ENCODE results near the gene FREM2.
A peak's percentile ranks its signal among the peaks of the same experiment; 100 is the strongest.

The FREM2 gene

GRCh38 chr13:38687246-38688229 lies 661 bp downstream of the FREM2 start:
- no peak for DNase-seq

GRCh38 chr13:38688674-38689073 lies 1.8 kb downstream of the FREM2 start:
- DNase-seq, result no peak

DNA sequence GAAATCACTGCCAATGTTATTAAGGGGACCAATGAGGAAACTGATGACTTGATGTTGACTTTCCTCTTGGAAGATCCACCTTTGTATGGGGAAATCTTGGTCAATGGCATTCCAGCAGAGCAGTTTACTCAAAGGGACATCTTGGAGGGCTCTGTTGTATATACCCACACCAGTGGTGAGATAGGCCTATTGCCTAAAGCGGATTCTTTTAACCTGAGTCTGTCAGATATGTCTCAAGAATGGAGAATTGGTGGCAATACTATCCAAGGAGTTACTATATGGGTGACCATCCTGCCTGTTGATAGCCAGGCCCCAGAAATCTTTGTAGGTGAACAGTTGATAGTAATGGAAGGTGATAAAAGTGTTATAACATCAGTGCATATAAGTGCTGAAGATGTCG lies 3.4 kb downstream of the FREM2 start:
- no peak for DNase-seq

- no peak for DNase-seq
Observed at GRCh38 chr13:38693168-38693567, 6.3 kb downstream of the FREM2 start.

- no peak for DNase-seq
Observed at GRCh38 chr13:38693641-38694040, 6.8 kb downstream of the FREM2 start.

DNA sequence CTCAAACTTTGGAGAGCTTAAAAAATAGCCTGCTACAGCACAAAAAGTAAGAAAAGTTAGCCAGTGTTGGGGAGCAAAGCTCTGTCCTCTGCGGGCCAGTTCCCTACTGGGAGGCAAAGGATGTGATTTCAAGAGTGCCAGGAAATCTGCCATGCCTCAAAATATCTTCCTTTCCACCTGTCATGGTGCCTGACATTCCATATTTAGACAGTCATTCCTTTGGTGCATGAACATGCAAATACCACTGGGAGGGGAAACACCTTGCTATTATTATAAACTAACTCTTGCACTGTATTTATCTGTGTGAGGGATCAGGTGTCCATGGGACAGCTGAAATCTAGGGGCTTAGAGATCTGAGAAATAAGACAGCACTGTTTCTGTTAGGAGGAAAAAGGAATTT lies 10.3 kb downstream of the FREM2 start:
- no peak for DNase-seq

DNA sequence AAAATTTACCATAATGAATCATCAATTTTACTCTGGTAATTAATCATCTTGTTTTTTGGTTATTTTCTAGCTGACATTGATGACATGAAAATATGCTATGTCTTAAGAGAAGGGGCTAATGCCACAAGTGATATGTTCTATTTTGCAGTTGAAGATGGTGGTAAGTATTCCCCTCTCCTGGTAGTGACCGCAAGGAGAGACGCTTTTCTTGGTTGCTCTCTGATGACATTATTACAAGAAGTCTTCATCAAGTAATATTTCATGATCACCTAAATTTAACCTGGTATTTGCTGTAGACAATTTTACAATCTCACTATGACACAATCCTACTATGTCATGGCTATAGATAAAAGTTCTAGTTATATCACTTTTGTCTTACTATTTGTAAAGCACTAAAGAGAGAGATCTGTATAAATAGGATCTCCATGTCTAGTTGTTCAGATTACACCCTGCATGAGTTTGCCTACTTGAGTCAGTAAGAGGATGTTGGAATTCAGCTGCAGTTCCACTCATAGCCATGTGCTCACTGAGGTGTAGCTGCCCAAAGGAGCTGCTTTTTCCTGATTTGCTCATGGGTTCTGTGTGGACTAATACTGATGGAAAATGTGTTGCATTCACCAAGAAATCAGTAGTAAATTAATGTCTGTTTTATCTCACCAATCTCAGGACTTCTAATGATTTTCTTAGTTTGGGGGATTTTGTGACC lies 10.9 kb downstream of the FREM2 start:
- peak in 1 of 2 experiments; percentile 0 for DNase-seq

DNA sequence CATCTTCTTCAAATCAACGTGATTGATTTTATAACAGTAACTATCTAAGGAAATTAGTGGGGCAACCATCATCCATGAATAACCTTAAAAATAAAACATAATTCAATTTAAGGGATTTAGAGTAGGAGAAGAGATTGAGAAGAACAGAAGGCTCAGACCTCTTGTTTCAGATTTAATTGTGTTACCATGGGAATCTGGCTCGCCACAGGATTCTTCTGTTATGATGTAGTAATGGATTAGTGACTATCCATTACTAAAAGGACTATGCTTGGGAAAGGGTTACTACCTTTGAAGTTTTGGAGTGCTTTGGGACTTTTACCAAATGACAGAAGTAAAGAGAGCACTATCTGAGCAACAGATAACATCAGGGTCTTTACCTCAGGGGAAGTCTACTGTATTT lies 13.2 kb downstream of the FREM2 start:
- no peak for DNase-seq

DNA sequence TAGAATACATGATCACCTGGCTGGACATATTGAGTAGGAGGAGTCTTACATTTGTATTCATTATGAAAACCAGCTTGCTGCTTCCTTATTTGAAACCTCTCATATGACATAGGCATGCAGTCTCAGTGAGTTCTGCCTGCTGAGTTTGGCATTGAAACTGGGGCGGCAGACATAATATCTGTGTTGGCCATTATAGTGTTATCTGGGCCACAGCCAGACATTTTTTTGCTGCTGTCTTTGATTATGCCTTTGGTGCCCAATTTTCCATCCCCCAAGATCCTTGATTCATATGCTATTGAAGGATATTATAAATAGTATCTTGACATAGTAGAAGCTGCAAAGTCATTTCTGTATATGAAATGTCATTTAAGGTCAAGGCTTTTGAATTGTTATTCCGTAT lies 15.8 kb downstream of the FREM2 start:
- no peak for DNase-seq

GRCh38 chr13:38703255-38703654 lies 16.4 kb downstream of the FREM2 start:
- no peak for DNase-seq

DNA sequence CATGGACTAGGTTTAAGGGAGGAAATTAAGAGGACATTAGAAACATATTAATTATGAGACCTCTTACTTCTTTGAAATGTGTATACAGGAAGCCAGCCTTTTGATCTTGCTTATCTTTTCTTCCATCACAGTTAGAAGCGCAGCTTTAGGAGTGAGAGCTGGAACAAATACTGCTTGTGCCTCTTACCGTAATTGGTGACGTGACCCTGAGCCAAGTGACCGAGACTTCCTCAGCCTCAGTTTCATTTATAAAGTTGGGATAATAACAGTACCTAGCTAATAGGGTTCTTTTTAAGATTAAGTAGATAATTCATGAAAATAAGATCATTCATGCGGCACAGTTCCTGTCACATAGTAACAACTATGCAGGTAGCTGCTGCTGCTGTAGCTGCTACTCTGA lies 18.5 kb downstream of the FREM2 start:
- DNase-seq, result no peak

GRCh38 chr13:38707460-38707859 lies 20.6 kb downstream of the FREM2 start:
- DNase-seq, result no peak

DNA sequence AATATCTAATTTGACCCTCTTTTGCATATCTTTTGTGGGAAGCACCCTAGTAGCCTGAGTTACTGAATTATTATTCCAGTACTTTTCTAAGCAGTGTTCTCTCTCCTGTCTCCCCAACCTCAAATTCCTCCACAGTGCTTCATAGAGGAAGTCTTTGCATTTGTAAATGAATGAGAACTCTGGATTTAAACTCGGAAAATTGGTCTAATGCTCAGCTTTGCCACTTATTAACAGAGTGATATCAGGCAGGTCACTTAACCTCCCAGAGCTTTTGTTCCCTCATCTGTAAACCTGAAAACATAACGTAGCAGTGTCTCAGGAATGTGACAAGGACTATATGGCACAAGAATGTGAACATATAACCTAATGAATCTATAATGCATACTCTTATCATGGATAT lies 26.2 kb downstream of the FREM2 start:
- no peak for DNase-seq

DNA sequence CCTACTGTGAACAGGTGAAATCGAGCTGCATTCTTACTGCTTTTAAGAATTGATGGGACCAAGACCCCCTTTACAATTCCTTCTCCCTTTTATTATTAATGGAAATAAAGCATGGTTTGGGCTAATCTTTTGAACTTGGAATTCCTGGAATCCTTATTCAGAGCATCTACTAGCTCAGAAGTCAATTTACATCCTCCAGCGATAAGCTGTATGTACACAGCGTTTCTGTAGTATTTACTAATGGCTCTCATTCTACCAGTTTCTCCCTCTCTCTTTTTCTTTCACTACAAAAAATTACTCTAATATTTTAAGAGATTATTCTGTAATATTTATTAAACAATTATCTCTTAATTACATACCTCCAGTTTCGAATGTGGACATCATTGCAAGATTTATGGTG lies 31.5 kb downstream of the FREM2 start:
- DNase-seq, result no peak

- DNase-seq, result no peak
Observed at GRCh38 chr13:38730332-38730731, 43.5 kb downstream of the FREM2 start.

DNA sequence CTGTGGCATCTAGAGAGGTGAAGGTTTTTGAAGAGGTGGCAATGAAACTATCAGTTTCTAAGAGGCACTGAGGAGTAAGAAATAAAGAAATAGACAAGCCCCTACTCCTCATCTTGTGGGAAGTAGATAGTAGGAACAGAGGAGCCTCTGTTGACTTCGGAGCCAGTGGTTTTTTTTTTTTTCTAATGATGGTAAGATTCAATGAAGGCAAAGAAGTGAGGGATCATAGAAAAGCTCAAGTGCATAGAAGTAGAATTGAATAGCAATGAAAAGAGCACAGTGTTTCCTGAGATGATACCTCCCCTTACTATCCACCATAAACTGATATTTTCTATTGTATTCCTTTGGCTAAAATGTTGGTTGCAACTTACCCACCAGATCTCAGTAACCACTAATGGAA lies 46.3 kb downstream of the FREM2 start:
- no peak for DNase-seq

- DNase-seq, result no peak
Observed at GRCh38 chr13:38735665-38736440, 49.0 kb downstream of the FREM2 start.

- DNase-seq, result no peak
Observed at GRCh38 chr13:38743466-38743865, 56.6 kb downstream of the FREM2 start.

- DNase-seq, result no peak
Observed at GRCh38 chr13:38752686-38753085, 65.8 kb downstream of the FREM2 start.

- no peak for DNase-seq
Observed at GRCh38 chr13:38753878-38754277, 67.0 kb downstream of the FREM2 start.

DNA sequence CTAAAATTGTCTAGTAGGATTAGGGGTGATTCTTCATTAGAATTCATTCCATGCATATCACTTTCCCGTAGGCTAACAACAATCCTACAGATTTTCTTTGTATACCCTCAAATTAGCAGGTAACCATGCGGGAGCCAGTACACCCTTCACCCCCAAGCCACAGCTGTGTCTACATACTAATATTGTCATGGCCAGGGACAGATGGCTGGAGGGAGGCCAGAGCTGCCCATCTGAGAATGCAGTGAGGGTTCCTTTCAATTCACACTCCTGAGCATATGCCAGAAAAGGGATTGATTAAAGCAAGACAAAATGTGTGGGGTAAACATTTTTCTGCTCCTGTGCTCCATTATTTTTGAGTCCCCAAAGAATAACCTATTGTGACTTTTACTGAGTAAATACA lies 68.9 kb downstream of the FREM2 start:
- DNase-seq, result no peak

DNA sequence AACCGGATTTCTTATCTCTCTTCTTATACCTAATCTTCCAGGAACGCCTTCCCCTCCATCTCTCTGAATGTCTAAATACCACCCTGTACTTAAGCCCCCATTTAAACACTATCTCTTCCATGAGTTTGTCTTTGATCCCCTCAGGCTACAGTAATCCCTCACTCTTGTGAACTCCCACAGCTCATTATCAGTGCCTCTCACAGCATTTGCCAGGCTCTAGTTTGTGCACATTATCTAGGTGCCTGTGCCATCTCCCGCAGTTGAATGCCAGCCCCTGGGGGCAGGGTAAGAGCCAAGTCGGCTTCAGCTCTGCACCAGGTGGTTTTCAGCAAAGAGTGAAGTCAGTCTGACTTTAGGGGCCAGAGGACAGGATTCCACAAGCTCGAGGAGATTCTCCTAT lies 71.4 kb downstream of the FREM2 start:
- DNase-seq, result no peak

- no peak for DNase-seq
Observed at GRCh38 chr13:38759390-38759789, 72.5 kb downstream of the FREM2 start.

Data from Kasumi-1 (cell line).